HepG2 (cell line): ENCODE results near the gene RBM26. TPM values are rescaled to one million over a fixed set of nuclear protein-coding genes. Genes with fewer than 3 reads are reported as not detected.

Experiments used
- ARHGAP35 ChIP-seq: sonication (generic); formaldehyde crosslinking; IDR thresholded peaks from 2 replicates; pipeline ENCODE4 v1.9.0; 2022; ENCODE audit warnings: mild to moderate bottlenecking, inconsistent platforms, moderate library complexity, missing genetic modification reagents, borderline replicate concordance
- ARNTL ChIP-seq: sonication (generic); formaldehyde crosslinking; IDR thresholded peaks from 2 replicates; pipeline ENCODE4 v1.4.0; 2020; ENCODE audit warnings: mild to moderate bottlenecking, missing genetic modification reagents
- CC2D1A ChIP-seq: sonication (generic); formaldehyde crosslinking; IDR thresholded peaks from 2 replicates; pipeline ENCODE4 v1.8.1; 2023; ENCODE audit warnings: mild to moderate bottlenecking, missing genetic modification reagents
- DMAP1 ChIP-seq: IDR thresholded peaks from 2 replicates; pipeline ENCODE4 v1.6.1; 2016
- FOXJ3 ChIP-seq: sonication (generic); formaldehyde crosslinking; IDR thresholded peaks from 2 replicates; pipeline ENCODE4 v1.4.0; 2020; ENCODE audit warnings: missing genetic modification reagents, mild to moderate bottlenecking, borderline replicate concordance
- GFI1 ChIP-seq: sonication (generic); formaldehyde crosslinking; IDR thresholded peaks from 2 replicates; pipeline ENCODE4 v1.5.0; 2020; ENCODE audit warnings: missing genetic modification reagents, mild to moderate bottlenecking, borderline replicate concordance
- GTF3A ChIP-seq: sonication (generic); formaldehyde crosslinking; conservative IDR thresholded peaks from 2 replicates; pipeline ENCODE4 v1.4.0; 2020; ENCODE audit warnings: mild to moderate bottlenecking, missing genetic modification reagents
- RFX1 ChIP-seq: fragments of 450-650 bp; IDR thresholded peaks from 2 replicates; pipeline ENCODE4 v1.6.1; 2017
- RXRB ChIP-seq: IDR thresholded peaks from 2 replicates; pipeline ENCODE4 v1.6.1; 2016; ENCODE audit warnings: borderline replicate concordance, missing genetic modification reagents, missing compliant biosample characterization
- SMAD1 ChIP-seq: sonication (generic); formaldehyde crosslinking; IDR thresholded peaks from 2 replicates; pipeline ENCODE4 v1.4.0; 2020; ENCODE audit warnings: missing genetic modification reagents, low read depth, mild to moderate bottlenecking, borderline replicate concordance
- ZBTB40 ChIP-seq, 2 experiments: fragments of 450-650 bp in 1 of 2; sonication (generic) in 1 of 2; formaldehyde crosslinking in 1 of 2; IDR thresholded peaks; 2 replicates each; pipeline versions ENCODE4 v1.6.1 to v1.8.0; 2016 to 2022; ENCODE audit warnings: antibody characterized with exemption in 1 of 2, mild to moderate bottlenecking in 1 of 2, missing genetic modification reagents in 1 of 2
- ZNF24 ChIP-seq: fragments of 450-650 bp; IDR thresholded peaks from 2 replicates; pipeline ENCODE4 v1.6.1; 2017; ENCODE audit warnings: antibody characterized with exemption, mild to moderate bottlenecking
- ZNF362 ChIP-seq: sonication (generic); formaldehyde crosslinking; IDR thresholded peaks from 2 replicates; pipeline ENCODE4 v1.4.0; 2020; ENCODE audit warnings: missing genetic modification reagents, mild to moderate bottlenecking, borderline replicate concordance
- ZNF597 ChIP-seq: sonication (generic); formaldehyde crosslinking; IDR thresholded peaks from 2 replicates; pipeline ENCODE4 v1.5.0; 2020; ENCODE audit warnings: missing genetic modification reagents
- ZNF619 ChIP-seq: sonication (generic); formaldehyde crosslinking; IDR thresholded peaks from 2 replicates; pipeline ENCODE4 v1.4.0; 2020; ENCODE audit warnings: mild to moderate bottlenecking, missing genetic modification reagents
- polyA plus RNA-seq, 8 experiments: library from polyadenylated mRNA; depleted of rRNA in 3 of 8; stranded (reverse) in 7 of 8; unstranded in 1 of 8; fragments of >200 nt; fragmentation: Illumina TruSeq in 4 of 8; extraction: Trizol in 4 of 8; gene quantifications; 2 replicates each; pipeline versions ENCODE4 v1.2.1 to v1.2.3, GENCODE V29; 2011 to 2016; ENCODE audit warnings: low read depth in 4 of 8, missing spikeins in 1 of 8, mixed read lengths in 1 of 8; ENCODE audit not compliant: insufficient read depth in 1 of 8
- total RNA-seq, 5 experiments: library from RNA; depleted of rRNA; stranded (reverse); fragments of >200 nt; fragmentation: Illumina TruSeq; extraction: Trizol; gene quantifications; 2 replicates each; pipeline ENCODE4 v1.2.3, GENCODE V29; 2016; ENCODE audit warnings: low read depth in 1 of 5
- TF ChIP-seq, protein P1 (sequence below): sonication (generic); IDR thresholded peaks from 2 replicates; pipeline ENCODE4 v1.6.1; 2016; ENCODE audit warnings: low read depth, borderline replicate concordance

Gene RBM26
- total and polyA plus RNA-seq, 2 of the 13 experiments (the other 11 are each of a cell fraction or from before 2014, with no cell fraction given): 19.4 to 34.4 TPM

GRCh38 chr13:79405831-79406596 is at the start of gene RBM26 (continued):
- TF ChIP-seq ZNF362 (CRISPR knock-in tag): no peak
- no peak for TF ChIP-seq GFI1 (CRISPR knock-in tag)
- peak; percentile 46; the same call in 1 of the 2 replicates for TF ChIP-seq RXRB (CRISPR knock-in tag)
- TF ChIP-seq SMAD1 (CRISPR knock-in tag): no peak
- TF ChIP-seq, protein P1, sequence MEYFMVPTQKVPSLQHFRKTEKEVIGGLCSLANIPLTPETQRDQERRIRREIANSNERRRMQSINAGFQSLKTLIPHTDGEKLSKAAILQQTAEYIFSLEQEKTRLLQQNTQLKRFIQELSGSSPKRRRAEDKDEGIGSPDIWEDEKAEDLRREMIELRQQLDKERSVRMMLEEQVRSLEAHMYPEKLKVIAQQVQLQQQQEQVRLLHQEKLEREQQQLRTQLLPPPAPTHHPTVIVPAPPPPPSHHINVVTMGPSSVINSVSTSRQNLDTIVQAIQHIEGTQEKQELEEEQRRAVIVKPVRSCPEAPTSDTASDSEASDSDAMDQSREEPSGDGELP: peak; percentile 80; the same call in 1 of the 2 replicates
- TF ChIP-seq ZNF619 (CRISPR knock-in tag): no peak
- no peak for TF ChIP-seq ARNTL (CRISPR knock-in tag)
- peak; percentile 95 for TF ChIP-seq DMAP1 (CRISPR knock-in tag)
- TF ChIP-seq FOXJ3 (CRISPR knock-in tag): 0 out of 2 replicates have a peak, but pooled peaks have one; percentile 38
- TF ChIP-seq GTF3A (CRISPR knock-in tag): no peak
- TF ChIP-seq ZNF24: no peak
- TF ChIP-seq ZBTB40 (IDR thresholded peaks at IDR 0.05): no peak
- TF ChIP-seq ZBTB40 (CRISPR knock-in tag; IDR thresholded peaks at IDR 0.05): 0 out of 2 replicates have a peak, but pooled peaks have one; percentile 60
- no peak for TF ChIP-seq ARHGAP35
- no peak for TF ChIP-seq RFX1
- 0 out of 2 replicates have a peak, but pooled peaks have one; percentile 50 for TF ChIP-seq CC2D1A (CRISPR knock-in tag)
- no peak for TF ChIP-seq ZNF597
